Ovary (tissue), 9 donors: ENCODE measurements around the gene IMMT. TPM values are rescaled to one million over a fixed set of nuclear protein-coding genes. Genes with fewer than 3 reads are reported as not detected.

ENCODE experiments used
- DNase-seq, 5 donors: peaks; one replicate each; pipeline ENCODE4 v3.0.0-alpha.2; 2019 to 2020
- H3K27ac ChIP-seq, 2 donors: fragments of 200-600 bp; one replicate each; pipeline versions ENCODE4 v1.5.1 to v1.8.0; 2019 to 2022
- H3K27me3 ChIP-seq: fragments of 200-600 bp; one replicate; pipeline ENCODE4 v1.8.0; 2022
- H3K36me3 ChIP-seq: fragments of 200-600 bp; sonication (generic); one replicate; pipeline ENCODE4 v1.5.1; 2019
- H3K4me1 ChIP-seq: one replicate; pipeline ENCODE4 v1.8.1; 2013; ENCODE audit warnings: mild to moderate bottlenecking, moderate library complexity; ENCODE audit not compliant: insufficient read depth
- H3K4me3 ChIP-seq: fragments of 200-600 bp; sonication (generic); one replicate; pipeline ENCODE4 v1.5.1; 2017
- H3K9me3 ChIP-seq, 2 donors: fragments of 200-600 bp in 1 of 2; sonication (generic) in 1 of 2; one replicate each; pipeline versions ENCODE4 v1.5.1 to v1.8.1; 2013 to 2019; ENCODE audit warnings: mild to moderate bottlenecking in 1 of 2, moderate library complexity in 1 of 2
- EP300 ChIP-seq: sonication (generic); formaldehyde crosslinking; IDR thresholded peaks from one replicate; pipeline ENCODE4 v1.6.1; 2017; ENCODE audit warnings: antibody characterized with exemption
- POLR2A ChIP-seq: fragments of 450-650 bp; IDR thresholded peaks from one replicate; pipeline ENCODE4 v1.6.1; 2017; ENCODE audit warnings: antibody characterized with exemption, mild to moderate bottlenecking, moderate library complexity
- WGBS, 3 donors: extraction: QIAGEN DNeasy Blood & Tissue Kit in 1 of 3; methylation state at CpG; one replicate each; pipeline versions ENCODE4 v1.1.5 to v1.1.7; 2013 to 2017; 5-methylcytosine and 5-hydroxymethylcytosine counted together
- intact Hi-C, 4 donors: fragments of 100-400 bp; cut with DNase I; formaldehyde crosslinking; loops; one replicate each; pipeline versions ENCODE4 v1.11.0 to v1.15.1; 2022 to 2023
- polyA plus RNA-seq, 2 donors: library from polyadenylated mRNA; stranded (reverse); fragments of 200-250 nt in 1 of 2; fragments of 350-450 nt in 1 of 2; fragmentation: Illumina TruSeq in 1 of 2; extraction: RNeasy Lipid Tissue Mini Kit (QIAGEN cat#74804) in 1 of 2; gene quantifications; one replicate each; pipeline ENCODE4 v1.2.3, GENCODE V29; 2013 to 2014
- total RNA-seq, 7 donors: library from RNA; depleted of rRNA in 2 of 7; stranded (reverse); fragments of >200 nt in 2 of 7; fragmentation: NEBNext Ultra II Directional in 3 of 7; extraction: Animal tissue kit (Norgen Biotek cat#: 25700) in 3 of 7; gene quantifications; one replicate each; pipeline versions ENCODE4 v1.1.0 to v1.2.4, GENCODE V29; 2016 to 2023
- TF ChIP-seq, protein P1 (sequence below), 3 donors: fragments of 450-650 bp in 2 of 3; fragments of 200-600 bp in 1 of 3; IDR thresholded peaks; one replicate each; pipeline versions ENCODE4 v1.5.1 to v1.8.0; 2016 to 2022; ENCODE audit warnings: antibody characterized with exemption in 3 of 3, mild to moderate bottlenecking in 1 of 3
- donor health status: DM: no; HTN: no; CAD: no; lungs with moderate emphysema.
- donor health status: DM: no; HTN: no; CAD: no.
- donor health status: Bipolar disorder and iron deficiency.
- donor health status: DM: yes; HTN: yes; CAD: no.
- donor health status: DM: no; HTN: no; CAD: no.
- donor health status: DM: yes; HTN: yes; CAD: no.

IMMT gene
- total and polyA plus RNA-seq, 9 donors = 22.8 to 99.4 (median 48.4) TPM

DNA sequence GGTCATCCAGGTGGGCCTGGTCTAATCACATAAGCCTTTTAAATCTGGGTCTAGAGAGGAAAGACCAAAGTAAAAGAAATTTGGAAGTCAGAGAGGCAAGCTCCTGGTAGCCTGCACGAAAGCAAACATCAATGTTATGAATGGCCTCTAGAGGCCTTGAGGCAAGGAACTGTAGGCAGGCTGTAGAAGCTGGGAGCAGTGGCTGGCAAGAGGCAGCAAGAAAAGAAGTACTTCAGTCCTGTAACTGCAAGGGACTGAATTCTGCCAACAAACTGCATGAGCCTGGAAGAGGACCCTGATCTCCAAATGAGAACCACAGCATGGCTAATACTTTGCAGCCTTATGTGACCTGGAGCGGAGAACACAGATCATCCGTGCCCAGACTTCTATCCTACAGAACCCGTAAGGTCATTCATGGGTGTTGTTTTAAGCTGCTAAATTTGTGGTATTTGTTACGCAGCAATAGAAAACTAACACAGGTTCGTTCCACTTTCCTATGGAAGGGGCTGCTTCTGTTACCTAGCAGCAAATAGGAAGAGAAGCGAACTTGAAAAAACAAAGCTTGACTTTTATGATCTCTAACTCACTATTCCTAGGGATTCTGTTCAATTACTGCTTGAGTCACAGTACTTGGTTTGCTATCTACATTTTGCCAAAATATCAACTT, 1.2 kb downstream of the IMMT start:
- no peak for DNase-seq
- TF ChIP-seq POLR2A (no peak), EP300 (no peak)
- TF ChIP-seq, protein P1, sequence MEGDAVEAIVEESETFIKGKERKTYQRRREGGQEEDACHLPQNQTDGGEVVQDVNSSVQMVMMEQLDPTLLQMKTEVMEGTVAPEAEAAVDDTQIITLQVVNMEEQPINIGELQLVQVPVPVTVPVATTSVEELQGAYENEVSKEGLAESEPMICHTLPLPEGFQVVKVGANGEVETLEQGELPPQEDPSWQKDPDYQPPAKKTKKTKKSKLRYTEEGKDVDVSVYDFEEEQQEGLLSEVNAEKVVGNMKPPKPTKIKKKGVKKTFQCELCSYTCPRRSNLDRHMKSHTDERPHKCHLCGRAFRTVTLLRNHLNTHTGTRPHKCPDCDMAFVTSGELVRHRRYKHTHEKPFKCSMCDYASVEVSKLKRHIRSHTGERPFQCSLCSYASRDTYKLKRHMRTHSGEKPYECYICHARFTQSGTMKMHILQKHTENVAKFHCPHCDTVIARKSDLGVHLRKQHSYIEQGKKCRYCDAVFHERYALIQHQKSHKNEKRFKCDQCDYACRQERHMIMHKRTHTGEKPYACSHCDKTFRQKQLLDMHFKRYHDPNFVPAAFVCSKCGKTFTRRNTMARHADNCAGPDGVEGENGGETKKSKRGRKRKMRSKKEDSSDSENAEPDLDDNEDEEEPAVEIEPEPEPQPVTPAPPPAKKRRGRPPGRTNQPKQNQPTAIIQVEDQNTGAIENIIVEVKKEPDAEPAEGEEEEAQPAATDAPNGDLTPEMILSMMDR (IDR thresholded peaks at IDR 0.05) = no peak
- intact Hi-C loops = no loop called here
- peak overlapping the region; percentile 99 for H3K4me3 ChIP-seq
- no peaks in the 10 kb centered on the region for H3K36me3 ChIP-seq
- H3K27me3 ChIP-seq = no peaks in the 10 kb centered on the region
- H3K9me3 ChIP-seq = no peaks in the 10 kb centered on the region
- WGBS, 3 donors = 49 to 64% (median 50%) methylated on average over 7 of the region's 7 CpGs
- peak overlapping the region in 1 of 2 donors; percentile 98 for H3K27ac ChIP-seq
- H3K4me1 ChIP-seq = peaks cover 11% of the 10 kb centered on the region

DNA sequence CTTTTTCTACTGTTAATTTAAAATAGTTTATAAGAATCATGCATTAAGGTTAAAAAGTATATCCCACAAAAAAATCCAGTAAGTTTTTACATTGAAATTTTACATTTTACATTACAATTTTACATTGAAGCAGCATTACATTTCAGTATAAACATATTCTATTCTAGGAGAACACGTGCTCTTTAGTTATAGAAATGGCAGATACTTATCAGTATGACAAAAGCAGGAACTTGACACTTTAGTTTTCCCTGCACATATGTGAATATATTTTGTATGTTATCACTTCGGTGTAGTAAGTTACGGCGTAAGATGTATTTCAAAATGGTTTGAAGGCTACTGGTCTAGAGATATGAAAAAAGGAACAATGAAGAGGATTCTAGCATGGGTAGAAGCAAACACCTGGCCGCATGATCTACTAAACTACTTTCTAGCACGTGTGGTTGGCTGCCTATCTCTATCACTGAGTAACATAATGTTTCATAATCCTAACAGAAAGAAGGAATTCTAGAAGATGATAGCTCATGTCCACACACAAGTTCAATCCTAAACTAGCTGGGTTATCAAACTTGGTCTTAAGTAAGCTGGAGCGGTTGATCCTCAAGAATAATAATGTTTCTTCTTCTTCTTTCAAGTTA, 5.4 kb downstream of the IMMT start:
- no peak overlapping the region for H3K27ac ChIP-seq
- peaks cover 13% of the 10 kb centered on the region for H3K4me1 ChIP-seq
- H3K4me3 ChIP-seq = no peak overlapping the region
- H3K9me3 ChIP-seq = no peaks in the 10 kb centered on the region
- 81 to 85% (median 83%) methylated on average over 7 of the region's 7 CpGs for WGBS, 3 donors
- H3K36me3 ChIP-seq = no peaks in the 10 kb centered on the region
- no peak for DNase-seq
- TF ChIP-seq, protein P1 (IDR thresholded peaks at IDR 0.05) = no peak
- no peak for TF ChIP-seq POLR2A
- TF ChIP-seq EP300 = no peak
- no peaks in the 10 kb centered on the region for H3K27me3 ChIP-seq
- intact Hi-C loops = no loop called here

DNA sequence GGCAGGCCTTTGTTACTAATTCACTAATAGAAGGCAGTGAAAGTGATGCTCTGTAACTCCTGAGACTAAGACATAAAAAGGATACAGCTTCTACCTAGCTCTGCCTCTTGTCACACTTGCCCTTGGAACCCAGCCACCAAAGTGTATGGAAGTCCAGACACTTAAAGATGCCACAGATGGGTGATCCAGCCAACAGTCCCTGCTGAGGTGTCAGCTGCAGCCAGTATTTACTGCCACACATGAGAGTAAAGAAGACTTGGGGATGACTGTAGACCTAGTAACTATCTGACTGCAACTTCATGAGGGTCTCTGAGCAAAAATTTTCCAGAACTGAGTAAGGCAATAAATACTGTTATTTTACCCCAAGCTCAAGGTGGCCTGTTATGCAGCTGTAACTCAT, 8.8 kb downstream of the IMMT start:
- H3K36me3 ChIP-seq = no peaks in the 10 kb centered on the region
- no peak overlapping the region for H3K4me3 ChIP-seq
- peaks cover 8% of the 10 kb centered on the region for H3K4me1 ChIP-seq
- H3K9me3 ChIP-seq = no peaks in the 10 kb centered on the region
- H3K27ac ChIP-seq = no peak overlapping the region
- no peaks in the 10 kb centered on the region for H3K27me3 ChIP-seq
- TF ChIP-seq POLR2A = no peak
- TF ChIP-seq, protein P1 (IDR thresholded peaks at IDR 0.05) = no peak
- TF ChIP-seq EP300 = no peak
- DNase-seq = no peak
- intact Hi-C loops = no loop called here

DNA sequence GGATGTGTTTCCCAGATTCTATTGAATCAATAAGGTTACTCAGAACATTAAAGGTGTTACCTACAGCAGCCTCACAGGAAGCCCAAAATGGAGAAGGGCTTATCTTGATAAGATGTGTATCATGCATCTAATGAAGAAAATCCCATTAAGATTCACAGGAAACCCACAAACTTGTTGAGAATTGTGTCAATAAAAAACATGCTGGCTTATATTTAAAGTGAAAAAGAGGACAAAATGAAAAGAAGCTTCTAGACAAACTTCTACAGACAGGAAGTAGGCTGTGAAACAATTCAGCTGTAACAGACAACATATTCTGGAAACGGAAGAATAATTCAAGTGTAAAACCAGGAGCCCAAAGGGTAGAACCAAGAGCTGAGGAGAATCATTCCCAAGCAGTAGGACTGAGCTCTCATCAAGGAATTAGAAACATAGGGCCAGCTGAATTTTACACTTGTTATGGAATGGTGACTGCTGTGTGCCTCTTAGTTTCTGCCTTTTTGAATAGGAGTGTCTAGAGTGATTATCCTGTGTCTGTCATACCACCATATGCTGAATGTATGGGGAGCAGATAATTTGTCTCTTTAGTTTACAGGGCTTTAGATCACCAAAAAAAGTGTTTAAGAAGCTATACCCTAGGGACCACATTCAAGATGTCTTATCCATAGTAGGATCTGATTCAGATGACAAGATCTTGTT, 9.6 kb downstream of the IMMT start:
- H3K36me3 ChIP-seq = no peaks in the 10 kb centered on the region
- DNase-seq = no peak
- H3K27ac ChIP-seq = no peak overlapping the region
- H3K4me3 ChIP-seq = no peak overlapping the region
- peaks cover 8% of the 10 kb centered on the region for H3K4me1 ChIP-seq
- 2 to 17% (median 11%) methylated on average over 1 of the region's 1 CpG for whole genome bisulfite sequencing, 3 donors
- no peak for TF ChIP-seq EP300
- no peak for TF ChIP-seq POLR2A
- TF ChIP-seq, protein P1 (IDR thresholded peaks at IDR 0.05) = no peak
- no peaks in the 10 kb centered on the region for H3K9me3 ChIP-seq
- no peaks in the 10 kb centered on the region for H3K27me3 ChIP-seq
- intact Hi-C loops = no loop called here
